Measurements from ENCODE around the gene SENP3.

Gene SENP3

GRCh38 chr17:7515911-7516610 lies 45.7 kb upstream of the SENP3 start (continued):
- TF ChIP-seq ZNF629 (tag by site-specific recombination; IDR thresholded peaks at IDR 0.05), result no peak
- no peak for TF ChIP-seq ZNF280D (tag by site-specific recombination; IDR thresholded peaks at IDR 0.05)
- no peak for TF ChIP-seq KLF16 (tag by site-specific recombination; IDR thresholded peaks at IDR 0.05)

GRCh38 chr17:7523033-7523432 lies 38.7 kb upstream of the SENP3 start:
- no peaks in the 10 kb centered on the region for H3K36me3 ChIP-seq (ENCODE audit: control insufficient read depth in 2 of 2, insufficient read depth in 1 of 2, low read length in 2 of 2)
- H3K4me3 ChIP-seq (ENCODE audit: low read depth, low read length), result no peak overlapping the region
- no peaks in the 10 kb centered on the region for H3K9me3 ChIP-seq (ENCODE audit: control insufficient read depth, insufficient read depth, low read depth, low read length)
- no peaks in the 10 kb centered on the region for H3K4me1 ChIP-seq (ENCODE audit: control insufficient read depth, insufficient read depth, low read length)
- H3K27ac ChIP-seq (ENCODE audit: extremely low read depth, low read depth, low read length), result no peak overlapping the region
- POLR2A ChIA-PET, result no interaction called here
- CTCF ChIA-PET, result interaction anchor here (0.6 to 3.4 kb wide), 10 partner anchors 9 to 167 kb away, joined by 3 to 19 read pairs (median 4); partner anchors contain the start of gene SENP3
- TF ChIP-seq ZNF18 (tag by site-specific recombination; IDR thresholded peaks at IDR 0.05), result no peak
- TF ChIP-seq ZNF701 (tag by site-specific recombination; IDR thresholded peaks at IDR 0.05), result no peak

- H3K27ac ChIP-seq (ENCODE audit: extremely low read depth, low read depth, low read length), result no peak overlapping the region
- no peaks in the 10 kb centered on the region for H3K9me3 ChIP-seq (ENCODE audit: control insufficient read depth, insufficient read depth, low read depth, low read length)
- TF ChIP-seq SETDB1 (IDR thresholded peaks at IDR 0.05; ENCODE audit: insufficient read length, low read length) (peak; percentile 96), BCL11A (tag by site-specific recombination; IDR thresholded peaks at IDR 0.05; ENCODE audit: low read depth) (no peak), ZNF704 (tag by site-specific recombination; IDR thresholded peaks at IDR 0.05) (no peak), ZNF280D (tag by site-specific recombination; IDR thresholded peaks at IDR 0.05) (peak; percentile 89; the same call in 1 of the 2 replicates), ZNF148 (tag by site-specific recombination; IDR thresholded peaks at IDR 0.05; ENCODE audit: borderline replicate concordance) (no peak)
- CTCF ChIA-PET, result interaction anchor here (2.7 to 4.9 kb wide), 2 partner anchors 13 to 32 kb away, joined by 10 to 34 read pairs; no protein-coding TSS in a partner anchor
- H3K4me1 ChIP-seq (ENCODE audit: control insufficient read depth, insufficient read depth, low read length), result no peaks in the 10 kb centered on the region
- no peaks in the 10 kb centered on the region for H3K36me3 ChIP-seq (ENCODE audit: control insufficient read depth in 2 of 2, insufficient read depth in 1 of 2, low read length in 2 of 2)
- H3K4me3 ChIP-seq (ENCODE audit: low read depth, low read length), result no peak overlapping the region
- POLR2A ChIA-PET, result no interaction called here
These were observed 32.9 kb upstream of the SENP3 start for GRCh38 chr17:7528842-7529241.

All from HEK293 (cell line).